DOHH2 (cell line): ENCODE results near the gene PPP1R14B.

Experiments
- H3F3A ChIP-seq: fragments of 200-600 bp; sonication (generic), shearing (Covaris generic); 2 replicates; pipeline ENCODE4 v1.6.0; 2016; ENCODE audit warnings: antibody characterized with exemption, mild to moderate bottlenecking; ENCODE audit not compliant: control insufficient read depth, insufficient read depth
- H3K27ac ChIP-seq: fragments of 200-600 bp; sonication (generic); 2 replicates; pipeline ENCODE4 v1.5.1; 2014; ENCODE audit warnings: low read depth, mild to moderate bottlenecking, low read length, moderate library complexity
- H3K27me3 ChIP-seq: fragments of 200-600 bp; sonication (generic); 2 replicates; pipeline ENCODE4 v1.6.1; 2014; ENCODE audit warnings: mild to moderate bottlenecking, low read length, mixed read lengths; ENCODE audit not compliant: control insufficient read depth
- H3K36me3 ChIP-seq: fragments of 200-600 bp; sonication (generic); 2 replicates; pipeline ENCODE4 v1.6.1; 2014; ENCODE audit warnings: mild to moderate bottlenecking, low read length, moderate library complexity, mixed read lengths; ENCODE audit not compliant: control insufficient read depth
- H3K4me1 ChIP-seq: fragments of 200-600 bp; sonication (generic); 2 replicates; pipeline ENCODE4 v1.6.1; 2014; ENCODE audit warnings: mild to moderate bottlenecking, low read length, mixed read lengths; ENCODE audit not compliant: control insufficient read depth
- H3K4me2 ChIP-seq: fragments of 200-600 bp; sonication (generic); 2 replicates; pipeline ENCODE4 v1.6.0; 2014; ENCODE audit warnings: mild to moderate bottlenecking, low read length, moderate library complexity
- H3K4me3 ChIP-seq: fragments of 200-600 bp; sonication (generic); 2 replicates; pipeline ENCODE4 v1.5.1; 2014; ENCODE audit warnings: mild to moderate bottlenecking, low read length, mixed read lengths
- H3K79me2 ChIP-seq: fragments of 200-600 bp; sonication (generic); 2 replicates; pipeline ENCODE4 v1.6.1; 2014; ENCODE audit warnings: mild to moderate bottlenecking, low read length, mixed read lengths; ENCODE audit not compliant: control insufficient read depth
- H3K9me2 ChIP-seq: fragments of 200-600 bp; sonication (generic); replicated peaks from 2 replicates; pipeline ENCODE4 v1.6.1; 2014; ENCODE audit warnings: mild to moderate bottlenecking, low read length, mixed read lengths; ENCODE audit not compliant: control insufficient read depth
- H3K9me3 ChIP-seq: fragments of 200-600 bp; sonication (generic); 2 replicates; pipeline ENCODE4 v1.6.1; 2014; ENCODE audit warnings: antibody characterized with exemption, low read length, mixed read lengths; ENCODE audit not compliant: control insufficient read depth, insufficient read depth
- H4K20me1 ChIP-seq: fragments of 200-600 bp; sonication (generic); 2 replicates; pipeline ENCODE4 v1.6.0; 2014; ENCODE audit warnings: low read depth, mild to moderate bottlenecking, antibody characterized with exemption, low read length, moderate library complexity; ENCODE audit not compliant: control insufficient read depth, insufficient read depth
- EZH2phosphoT487 ChIP-seq: fragments of 200-600 bp; sonication (generic); IDR thresholded peaks from 2 replicates; pipeline ENCODE4 v1.6.1; 2017; ENCODE audit warnings: borderline replicate concordance, mild to moderate bottlenecking, antibody characterized with exemption, low read length, moderate library complexity, mixed read lengths
- TF ChIP-seq, protein P1 (sequence below): fragments of 200-600 bp; sonication (generic); IDR thresholded peaks from one replicate; pipeline ENCODE4 v1.5.1; 2014; ENCODE audit warnings: antibody characterized with exemption, mild to moderate bottlenecking, low read depth, low read length; ENCODE audit not compliant: poor library complexity, severe bottlenecking

Gene PPP1R14B

GRCh38 chr11:64243236-64243854 is 3.4 kb downstream of the PPP1R14B start:
- Histone ChIP-seq H3K4me2 (0 out of 2 replicates have a peak overlapping the region, but pooled peaks have one; percentile 77), H3K4me3 (peak overlapping the region; percentile 99; the same call in 1 of the 2 replicates), H3K9me2 (no peaks in the 10 kb centered on the region), H3K9me3 (no peaks in the 10 kb centered on the region), H3K79me2 (peaks cover 48% of the 10 kb centered on the region), H3K27me3 (no peaks in the 10 kb centered on the region), H3K4me1 (peaks cover 68% of the 10 kb centered on the region), H3F3A (peaks cover 47% of the 10 kb centered on the region), H4K20me1 (no peaks in the 10 kb centered on the region), H3K36me3 (peaks cover 62% of the 10 kb centered on the region), H3K27ac (no peak overlapping the region)
- TF ChIP-seq EZH2phosphoT487: no peak
- TF ChIP-seq, protein P1, sequence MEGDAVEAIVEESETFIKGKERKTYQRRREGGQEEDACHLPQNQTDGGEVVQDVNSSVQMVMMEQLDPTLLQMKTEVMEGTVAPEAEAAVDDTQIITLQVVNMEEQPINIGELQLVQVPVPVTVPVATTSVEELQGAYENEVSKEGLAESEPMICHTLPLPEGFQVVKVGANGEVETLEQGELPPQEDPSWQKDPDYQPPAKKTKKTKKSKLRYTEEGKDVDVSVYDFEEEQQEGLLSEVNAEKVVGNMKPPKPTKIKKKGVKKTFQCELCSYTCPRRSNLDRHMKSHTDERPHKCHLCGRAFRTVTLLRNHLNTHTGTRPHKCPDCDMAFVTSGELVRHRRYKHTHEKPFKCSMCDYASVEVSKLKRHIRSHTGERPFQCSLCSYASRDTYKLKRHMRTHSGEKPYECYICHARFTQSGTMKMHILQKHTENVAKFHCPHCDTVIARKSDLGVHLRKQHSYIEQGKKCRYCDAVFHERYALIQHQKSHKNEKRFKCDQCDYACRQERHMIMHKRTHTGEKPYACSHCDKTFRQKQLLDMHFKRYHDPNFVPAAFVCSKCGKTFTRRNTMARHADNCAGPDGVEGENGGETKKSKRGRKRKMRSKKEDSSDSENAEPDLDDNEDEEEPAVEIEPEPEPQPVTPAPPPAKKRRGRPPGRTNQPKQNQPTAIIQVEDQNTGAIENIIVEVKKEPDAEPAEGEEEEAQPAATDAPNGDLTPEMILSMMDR: no peak

DNA sequence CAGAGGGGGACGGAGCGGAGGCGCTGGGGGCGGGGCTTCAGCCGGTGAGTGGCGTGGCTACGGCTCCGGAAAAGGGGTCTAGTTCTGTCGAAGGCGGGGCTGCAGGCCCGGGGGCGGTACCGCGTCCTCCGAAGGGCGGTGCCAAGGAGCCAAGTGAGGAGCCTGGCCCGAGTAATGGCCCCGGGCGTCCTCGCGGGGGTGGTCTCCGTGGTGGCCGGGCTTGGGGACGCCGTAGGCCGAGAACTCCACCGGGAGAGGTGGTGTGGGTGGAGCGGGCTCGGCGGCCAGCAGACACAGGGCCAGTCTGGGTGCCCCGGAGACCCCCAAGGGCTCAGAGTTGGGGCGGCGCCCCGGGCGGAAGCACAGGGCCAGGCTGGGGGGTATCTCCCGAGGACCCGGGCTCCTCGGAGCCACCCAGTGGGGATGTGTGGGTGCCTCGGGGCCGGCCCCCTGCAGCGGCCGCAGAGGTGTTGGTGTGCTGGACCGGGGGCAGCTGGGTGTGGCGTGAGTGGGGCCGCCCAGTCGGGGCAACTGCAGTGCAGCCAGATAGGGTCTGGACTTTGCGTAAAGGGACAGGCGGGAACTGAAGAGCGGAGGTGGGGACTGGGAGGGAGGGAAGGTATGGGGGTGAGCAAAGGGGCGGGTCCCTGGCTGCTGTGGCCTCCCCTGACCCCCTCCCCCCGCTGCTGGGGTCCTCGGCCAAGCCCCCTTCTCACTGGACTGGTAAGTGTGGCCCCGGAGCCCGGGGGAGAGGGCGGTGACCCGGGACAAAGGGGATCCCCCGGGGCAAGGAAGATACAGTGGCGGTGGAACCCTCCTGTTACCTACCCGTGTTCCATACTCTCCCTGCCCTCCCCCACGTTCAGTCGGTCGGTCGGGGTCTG is 5.0 kb downstream of the PPP1R14B start:
- Histone ChIP-seq H3F3A (peaks cover 44% of the 10 kb centered on the region), H3K9me3 (no peaks in the 10 kb centered on the region), H3K27ac (peak overlapping the region; percentile 63), H3K4me1 (peaks cover 69% of the 10 kb centered on the region), H3K9me2 (no peaks in the 10 kb centered on the region), H3K27me3 (no peaks in the 10 kb centered on the region), H3K4me2 (peak overlapping the region; percentile 77), H3K36me3 (peaks cover 74% of the 10 kb centered on the region), H3K79me2 (peaks cover 48% of the 10 kb centered on the region), H4K20me1 (no peaks in the 10 kb centered on the region), H3K4me3 (peak overlapping the region; percentile 99)
- no peak for TF ChIP-seq EZH2phosphoT487
- TF ChIP-seq, protein P1: peak; percentile 14

DNA sequence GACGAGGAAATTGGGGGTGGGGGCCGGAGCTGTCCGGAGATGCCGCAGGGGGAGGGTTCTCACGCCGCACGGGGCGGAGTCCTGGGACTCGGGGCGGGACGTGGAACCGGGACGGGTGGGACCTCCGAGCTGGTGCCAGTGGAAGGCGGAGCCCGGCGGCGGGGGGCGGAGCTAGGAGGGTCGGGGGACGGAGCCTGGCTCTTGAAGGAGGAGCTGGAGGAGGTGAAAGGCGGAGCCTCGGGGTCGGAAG is 5.6 kb downstream of the PPP1R14B start:
- Histone ChIP-seq H3K9me3 (no peaks in the 10 kb centered on the region), H3K4me1 (peaks cover 72% of the 10 kb centered on the region), H3K27me3 (no peaks in the 10 kb centered on the region), H3F3A (peaks cover 44% of the 10 kb centered on the region), H3K36me3 (peaks cover 74% of the 10 kb centered on the region), H3K27ac (peak overlapping the region; percentile 97), H3K79me2 (peaks cover 46% of the 10 kb centered on the region), H3K4me3 (peak overlapping the region; percentile 99), H3K4me2 (peak overlapping the region; percentile 92), H4K20me1 (no peaks in the 10 kb centered on the region), H3K9me2 (no peaks in the 10 kb centered on the region)
- no peak for TF ChIP-seq EZH2phosphoT487
- TF ChIP-seq, protein P1: no peak
